KMS-11 (cell line): Measurements from ENCODE around the gene SCFD1.

Experiments used
- H2AFZ ChIP-seq: fragments of 200-600 bp; sonication (generic); 2 replicates; pipeline ENCODE4 v1.6.1; 2016; ENCODE audit warnings: antibody characterized with exemption, mixed run types, low read depth
- H3K27ac ChIP-seq: fragments of 200-600 bp; sonication (generic); 2 replicates; pipeline ENCODE4 v1.6.1; 2016; ENCODE audit warnings: mild to moderate bottlenecking, mixed run types
- H3K27me3 ChIP-seq: fragments of 200-600 bp; sonication (generic); 2 replicates; pipeline ENCODE4 v1.6.1; 2017; ENCODE audit warnings: mild to moderate bottlenecking, low read depth, mixed run types, moderate library complexity; ENCODE audit not compliant: insufficient read depth
- H3K36me3 ChIP-seq: fragments of 200-600 bp; sonication (generic); 2 replicates; pipeline ENCODE4 v1.6.1; 2017; ENCODE audit warnings: mild to moderate bottlenecking, mixed run types; ENCODE audit not compliant: insufficient read depth
- H3K4me1 ChIP-seq: fragments of 200-600 bp; sonication (generic); 2 replicates; pipeline ENCODE4 v1.6.1; 2016; ENCODE audit warnings: mild to moderate bottlenecking, low read depth, mixed run types; ENCODE audit not compliant: poor library complexity, severe bottlenecking
- H3K4me2 ChIP-seq: fragments of 200-600 bp; sonication (generic); 2 replicates; pipeline ENCODE4 v1.7.0; 2016; ENCODE audit warnings: mild to moderate bottlenecking, mixed run types
- H3K4me3 ChIP-seq: fragments of 200-600 bp; sonication (generic); IDR thresholded peaks from 2 replicates; pipeline ENCODE4 v1.6.1; 2017; ENCODE audit warnings: low read depth, low read length, mixed read lengths; ENCODE audit not compliant: insufficient read depth
- H3K79me2 ChIP-seq: fragments of 200-600 bp; sonication (generic); 2 replicates; pipeline ENCODE4 v1.6.1; 2016; ENCODE audit warnings: low read depth, mixed run types; ENCODE audit not compliant: insufficient read depth
- H3K9ac ChIP-seq: fragments of 200-600 bp; sonication (generic); 2 replicates; pipeline ENCODE4 v1.6.1; 2016; ENCODE audit warnings: mild to moderate bottlenecking, mixed run types
- H4K20me1 ChIP-seq: fragments of 200-600 bp; sonication (generic); 2 replicates; pipeline ENCODE4 v1.6.1; 2016; ENCODE audit warnings: mild to moderate bottlenecking, mixed run types; ENCODE audit not compliant: insufficient read depth
- CTCF ChIP-seq: fragments of 200-600 bp; sonication (generic); conservative IDR thresholded peaks from 2 replicates; pipeline ENCODE4 v1.6.1; 2017; ENCODE audit warnings: low read depth, mild to moderate bottlenecking, antibody characterized with exemption, low read length, moderate library complexity, mixed read lengths

The SCFD1 gene

GRCh38 chr14:30585204-30585603 is 36.9 kb upstream of the SCFD1 start:
- Histone ChIP-seq H3K36me3 (no peaks in the 10 kb centered on the region), H3K9ac (no peak overlapping the region), H3K4me1 (no peaks in the 10 kb centered on the region), H3K27me3 (no peaks in the 10 kb centered on the region), H3K4me3 (no peak overlapping the region), H3K27ac (no peak overlapping the region), H4K20me1 (no peaks in the 10 kb centered on the region), H3K4me2 (no peak overlapping the region), H2AFZ (no peak overlapping the region), H3K79me2 (peaks cover 35% of the 10 kb centered on the region; the same call in 1 of the 2 replicates)
- no peak for TF ChIP-seq CTCF

GRCh38 chr14:30587141-30587540 is 35.0 kb upstream of the SCFD1 start:
- Histone ChIP-seq H4K20me1 (no peaks in the 10 kb centered on the region), H3K9ac (no peak overlapping the region), H3K79me2 (peaks cover 19% of the 10 kb centered on the region; the same call in 1 of the 2 replicates), H3K36me3 (no peaks in the 10 kb centered on the region), H3K4me1 (no peaks in the 10 kb centered on the region), H3K4me3 (no peak overlapping the region), H2AFZ (no peak overlapping the region), H3K4me2 (no peak overlapping the region), H3K27me3 (no peaks in the 10 kb centered on the region), H3K27ac (no peak overlapping the region)
- no peak for TF ChIP-seq CTCF

GRCh38 chr14:30588873-30589272 is 33.2 kb upstream of the SCFD1 start:
- H3K9ac ChIP-seq: no peak overlapping the region
- no peaks in the 10 kb centered on the region for H3K36me3 ChIP-seq
- H3K27me3 ChIP-seq: no peaks in the 10 kb centered on the region
- H4K20me1 ChIP-seq: no peaks in the 10 kb centered on the region
- H2AFZ ChIP-seq: no peak overlapping the region
- H3K79me2 ChIP-seq: peaks cover 9% of the 10 kb centered on the region; the same call in 1 of the 2 replicates
- no peak for TF ChIP-seq CTCF
- no peaks in the 10 kb centered on the region for H3K4me1 ChIP-seq
- no peak overlapping the region for H3K4me2 ChIP-seq
- H3K27ac ChIP-seq: no peak overlapping the region
- no peak overlapping the region for H3K4me3 ChIP-seq

- H4K20me1 ChIP-seq: no peaks in the 10 kb centered on the region
- no peak overlapping the region for H3K4me2 ChIP-seq
- H3K79me2 ChIP-seq: no peaks in the 10 kb centered on the region
- H3K9ac ChIP-seq: no peak overlapping the region
- H3K36me3 ChIP-seq: no peaks in the 10 kb centered on the region
- H2AFZ ChIP-seq: no peak overlapping the region
- H3K27ac ChIP-seq: no peak overlapping the region
- H3K4me1 ChIP-seq: no peaks in the 10 kb centered on the region
- no peak for TF ChIP-seq CTCF
- H3K27me3 ChIP-seq: no peaks in the 10 kb centered on the region
- H3K4me3 ChIP-seq: no peak overlapping the region
Measured at GRCh38 chr14:30596935-30597334, 25.2 kb upstream of the SCFD1 start.

GRCh38 chr14:30597504-30597903 is 24.6 kb upstream of the SCFD1 start:
- H3K4me1 ChIP-seq: no peaks in the 10 kb centered on the region
- H3K4me2 ChIP-seq: no peak overlapping the region
- H3K27me3 ChIP-seq: no peaks in the 10 kb centered on the region
- H2AFZ ChIP-seq: no peak overlapping the region
- H3K4me3 ChIP-seq: no peak overlapping the region
- H3K36me3 ChIP-seq: no peaks in the 10 kb centered on the region
- no peak overlapping the region for H3K9ac ChIP-seq
- H4K20me1 ChIP-seq: no peaks in the 10 kb centered on the region
- TF ChIP-seq CTCF: no peak
- no peaks in the 10 kb centered on the region for H3K79me2 ChIP-seq
- H3K27ac ChIP-seq: no peak overlapping the region
